K562 (cell line): ENCODE results near the gene CLCN2. TPM values are rescaled to one million over a fixed set of nuclear protein-coding genes. Genes with fewer than 3 reads are reported as not detected.
A peak's percentile ranks its signal among the peaks of the same experiment; 100 is the strongest.

Source experiments
- CREM ChIP-seq: IDR thresholded peaks from 2 replicates; pipeline ENCODE4 v1.6.1; 2014; ENCODE audit warnings: antibody characterized with exemption, low read depth
- ESRRB ChIP-seq: fragments of 250-450 bp; sonication (Bioruptor Pico); IDR thresholded peaks from 2 replicates; pipeline ENCODE4 v1.5.0; 2020; ENCODE audit warnings: mild to moderate bottlenecking, moderate library complexity, borderline replicate concordance
- FOXJ2 ChIP-seq: fragments of 200-800 bp; sonication (Bioruptor generic); IDR thresholded peaks from 2 replicates; pipeline ENCODE4 v1.6.1; 2016; ENCODE audit warnings: missing genetic modification characterization, missing compliant biosample characterization
- GABPA ChIP-seq: fragments of 200-800 bp; sonication (Bioruptor generic); conservative IDR thresholded peaks from 2 replicates; pipeline ENCODE4 v1.6.1; 2016; ENCODE audit warnings: low read depth, missing genetic modification characterization, missing compliant biosample characterization
- MAZ ChIP-seq, 2 experiments: fragments of 450-650 bp in 1 of 2; sonication (generic) in 1 of 2; formaldehyde crosslinking; IDR thresholded peaks in 1 of 2; conservative IDR thresholded peaks in 1 of 2; 2 replicates each; pipeline versions ENCODE4 v1.4.0 to v1.5.0; 2020; ENCODE audit warnings: mild to moderate bottlenecking in 1 of 2, missing genetic modification reagents in 1 of 2
- MBD2 ChIP-seq: sonication (generic); IDR thresholded peaks from 2 replicates; pipeline ENCODE4 v1.6.1; 2016; ENCODE audit warnings: low read depth, borderline replicate concordance
- NFE2 ChIP-seq: IDR thresholded peaks from 2 replicates; pipeline ENCODE4 v1.6.1; 2014; ENCODE audit warnings: antibody characterized with exemption, low read depth
- NONO ChIP-seq, 2 experiments: fragments of 200-400 bp in 1 of 2; fragments of 450-650 bp in 1 of 2; formaldehyde crosslinking in 1 of 2; IDR thresholded peaks; 2 replicates each; pipeline ENCODE4 v1.6.1; 2017; ENCODE audit warnings: low read depth in 2 of 2, mild to moderate bottlenecking in 2 of 2, moderate library complexity in 2 of 2, low read length in 1 of 2
- NR2C2 ChIP-seq, 2 experiments: fragments of 200-800 bp in 1 of 2; sonication (Bioruptor generic) in 1 of 2; sonication (generic) in 1 of 2; formaldehyde crosslinking in 1 of 2; IDR thresholded peaks; 2 replicates each; pipeline versions ENCODE4 v1.6.1 to v1.8.0; 2016 to 2022; ENCODE audit warnings: mild to moderate bottlenecking in 1 of 2, missing compliant biosample characterization in 1 of 2, missing genetic modification characterization in 1 of 2, missing genetic modification reagents in 1 of 2
- PHF20 ChIP-seq: fragments of 450-650 bp; IDR thresholded peaks from 2 replicates; pipeline ENCODE4 v1.6.1; 2018; ENCODE audit not compliant: partially characterized antibody
- POLR2AphosphoS5 ChIP-seq: IDR thresholded peaks from 2 replicates; pipeline ENCODE4 v1.6.1; 2011; ENCODE audit warnings: mild to moderate bottlenecking, low read depth, low read length, moderate library complexity; ENCODE audit not compliant: control insufficient read depth, insufficient read depth
- TAF1 ChIP-seq: IDR thresholded peaks from 2 replicates; pipeline ENCODE4 v1.6.1; 2011; ENCODE audit warnings: mild to moderate bottlenecking, low read length, moderate library complexity; ENCODE audit not compliant: insufficient read depth, control insufficient read depth, severe bottlenecking; ENCODE audit errors: extremely low read depth
- TAF7 ChIP-seq: fragments of 450-650 bp; IDR thresholded peaks from 2 replicates; pipeline ENCODE4 v1.6.1; 2016; ENCODE audit warnings: missing genetic modification characterization, missing compliant biosample characterization
- TBP ChIP-seq: optimal IDR thresholded peaks from 2 replicates; pipeline ENCODE3; 2011; ENCODE audit warnings: low read depth, low read length, improper control_type of control experiment
- U2AF1 ChIP-seq: fragments of 200-400 bp; formaldehyde crosslinking; optimal IDR thresholded peaks from 2 replicates; pipeline ENCODE3; 2017; ENCODE audit warnings: mild to moderate bottlenecking, low read depth, low read length, moderate library complexity
- YY1 ChIP-seq, 3 experiments: IDR thresholded peaks; 2 replicates each; pipeline ENCODE4 v1.6.1; 2011; ENCODE audit warnings: low read length in 2 of 3, mild to moderate bottlenecking in 2 of 3, moderate library complexity in 2 of 3, borderline replicate concordance in 1 of 3, control low read depth in 1 of 3, low read depth in 1 of 3; ENCODE audit not compliant: insufficient read depth in 3 of 3, insufficient replicate concordance in 2 of 3, control insufficient read depth in 1 of 3, insufficient read length in 1 of 3; ENCODE audit errors: extremely low read depth in 1 of 3
- ZBTB7A ChIP-seq: IDR thresholded peaks from 2 replicates; pipeline ENCODE4 v1.6.1; 2011; ENCODE audit warnings: low read depth, mild to moderate bottlenecking, low read length, moderate library complexity, borderline replicate concordance; ENCODE audit not compliant: control insufficient read depth
- ZNF76 ChIP-seq: fragments of 250-450 bp; sonication (Bioruptor Pico); IDR thresholded peaks from 2 replicates; pipeline ENCODE4 v1.4.0; 2020; ENCODE audit warnings: mild to moderate bottlenecking, moderate library complexity, borderline replicate concordance
- ZNF764 ChIP-seq: fragments of 250-450 bp; sonication (Bioruptor Pico); IDR thresholded peaks from 2 replicates; pipeline ENCODE4 v1.4.0; 2020; ENCODE audit warnings: low read depth, mild to moderate bottlenecking, moderate library complexity
- polyA plus RNA-seq, 8 experiments: library from polyadenylated mRNA; depleted of rRNA in 4 of 8; stranded (reverse) in 5 of 8; unstranded in 3 of 8; fragments of >200 nt; fragmentation: Nextera tagmentation in 2 of 8; fragmentation: Illumina TruSeq in 1 of 8; extraction: Ambion mirVana in 2 of 8; extraction: Trizol in 1 of 8; gene quantifications; 2 replicates each; pipeline versions ENCODE4 v1.2.1 to v1.2.3, GENCODE V29; 2011 to 2014; ENCODE audit warnings: inconsistent platforms in 1 of 8, missing spikeins in 1 of 8
- total RNA-seq, 7 experiments: library from RNA; depleted of rRNA in 6 of 7; stranded (reverse); fragments of >200 nt in 6 of 7; fragmentation: Illumina TruSeq in 2 of 7; extraction: Trizol in 2 of 7; gene quantifications; 2 replicates each; pipeline versions ENCODE4 v1.2.1 to v1.2.3, GENCODE V29; 2011 to 2021; ENCODE audit warnings: low replicate concordance in 1 of 7
- TF ChIP-seq, protein P1 (sequence below): fragments of 200-800 bp; sonication (Bioruptor generic); IDR thresholded peaks from 2 replicates; pipeline ENCODE4 v1.6.1; 2017; ENCODE audit warnings: missing genetic modification characterization, missing compliant biosample characterization

The CLCN2 gene
- total and polyA plus RNA-seq, 9 of the 15 experiments (the other 6 are each of a cell fraction or from before 2014, with no cell fraction given) = 0.10 to 14.0 (median 6.9) TPM

DNA sequence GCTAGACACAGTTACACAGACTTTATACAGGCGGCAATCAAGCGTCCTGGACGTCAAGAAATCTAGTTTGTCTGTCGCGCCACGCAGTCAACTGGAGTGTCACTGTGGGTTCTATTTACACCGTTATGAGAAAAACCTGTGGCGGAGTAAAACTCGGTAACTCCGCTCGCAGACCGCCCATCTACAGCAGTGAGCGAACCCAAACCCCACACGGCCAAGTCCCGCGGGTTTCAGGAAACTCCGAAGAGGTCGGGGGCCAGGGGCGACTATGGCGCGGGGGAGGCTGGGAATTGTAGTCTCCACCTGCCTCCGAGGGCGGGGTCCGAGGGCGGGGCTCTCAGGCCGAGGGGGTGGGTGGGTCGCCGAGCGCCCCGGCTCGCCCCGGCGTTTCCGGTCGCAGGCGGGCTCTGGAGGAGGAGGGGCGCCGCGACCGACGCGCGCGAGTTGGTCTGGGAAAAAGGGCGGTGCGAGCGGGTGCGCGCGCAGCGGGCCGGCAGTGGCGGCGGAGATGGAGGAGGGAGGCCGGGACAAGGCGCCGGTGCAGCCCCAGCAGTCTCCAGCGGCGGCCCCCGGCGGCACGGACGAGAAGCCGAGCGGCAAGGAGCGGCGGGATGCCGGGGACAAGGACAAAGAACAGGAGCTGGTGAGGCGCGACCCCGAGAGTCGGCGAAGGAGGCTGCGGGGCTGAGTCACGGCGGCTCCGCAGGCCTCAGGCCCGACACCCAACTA, 62.5 kb downstream of the CLCN2 start, which contains the start of gene PSMD2 (continued):
- TF ChIP-seq MBD2 (peak; percentile 58), PHF20 (peak; percentile 74), NR2C2 (CRISPR knock-in tag; IDR thresholded peaks at IDR 0.05) (peak; percentile 93), NR2C2 (tag; IDR thresholded peaks at IDR 0.05) (peak; percentile 99), POLR2AphosphoS5 (peak; percentile 78), YY1 (IDR thresholded peaks at IDR 0.05; ENCODE audit: borderline replicate concordance in 1 of 3, control insufficient read depth in 1 of 3, extremely low read depth in 1 of 3, insufficient read depth in 3 of 3, insufficient read length in 1 of 3, insufficient replicate concordance in 2 of 3, low read depth in 1 of 3, low read length in 2 of 3) (peak in 2 of 3 experiments; percentile 30 to 62), MAZ (CRISPR knock-in tag; conservative IDR thresholded peaks at IDR 0.05 in 1 of 2, IDR thresholded peaks at IDR 0.05 in 1 of 2) (peak; percentile 73 to 87), NONO (IDR thresholded peaks at IDR 0.05; ENCODE audit: low read depth in 2 of 2, low read length in 1 of 2) (0 out of 4 replicates have a peak, but pooled peaks of 1 of the 2 experiments have one; percentile 25), TAF7 (tag) (peak; percentile 86), U2AF1 (no peak), ZNF76 (CRISPR knock-in tag) (0 out of 2 replicates have a peak, but pooled peaks have one; percentile 47), ZNF764 (CRISPR knock-in tag) (no peak), TAF1 (peak; percentile 89), CREM (peak; percentile 21; the same call in 1 of the 2 replicates), GABPA (tag) (peak; percentile 92), ESRRB (CRISPR knock-in tag) (no peak), FOXJ2 (peak; percentile 50; the same call in 1 of the 2 replicates), ZBTB7A (peak; percentile 68), NFE2 (peak; percentile 36; the same call in 1 of the 2 replicates), TBP (peak; percentile 82)
- TF ChIP-seq, protein P1, sequence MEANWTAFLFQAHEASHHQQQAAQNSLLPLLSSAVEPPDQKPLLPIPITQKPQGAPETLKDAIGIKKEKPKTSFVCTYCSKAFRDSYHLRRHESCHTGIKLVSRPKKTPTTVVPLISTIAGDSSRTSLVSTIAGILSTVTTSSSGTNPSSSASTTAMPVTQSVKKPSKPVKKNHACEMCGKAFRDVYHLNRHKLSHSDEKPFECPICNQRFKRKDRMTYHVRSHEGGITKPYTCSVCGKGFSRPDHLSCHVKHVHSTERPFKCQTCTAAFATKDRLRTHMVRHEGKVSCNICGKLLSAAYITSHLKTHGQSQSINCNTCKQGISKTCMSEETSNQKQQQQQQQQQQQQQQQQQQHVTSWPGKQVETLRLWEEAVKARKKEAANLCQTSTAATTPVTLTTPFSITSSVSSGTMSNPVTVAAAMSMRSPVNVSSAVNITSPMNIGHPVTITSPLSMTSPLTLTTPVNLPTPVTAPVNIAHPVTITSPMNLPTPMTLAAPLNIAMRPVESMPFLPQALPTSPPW = peak; percentile 97
